Right atrium auricular region (tissue), 2 donors: ENCODE measurements around the gene TPO. TPM values are rescaled to one million over a fixed set of nuclear protein-coding genes. Genes with fewer than 3 reads are reported as not detected.

ENCODE experiments used
- DNase-seq: peaks from one replicate; pipeline ENCODE4 v3.0.0-alpha.2; 2019; ENCODE audit warnings: low spot score
- H3K27ac ChIP-seq, 2 donors: fragments of 200-600 bp; sonication (generic); 1 replicate in 1 of 2; 2 replicates in 1 of 2; pipeline ENCODE4 v1.5.1; 2016 to 2019
- H3K27me3 ChIP-seq, 2 donors: fragments of 200-600 bp; sonication (generic); one replicate each; pipeline versions ENCODE4 v1.5.1 to v1.6.0; 2017 to 2019
- H3K36me3 ChIP-seq: fragments of 200-600 bp; sonication (generic); one replicate; pipeline ENCODE4 v1.5.1; 2016
- H3K4me1 ChIP-seq, 2 donors: fragments of 200-600 bp; sonication (generic); one replicate each; pipeline versions ENCODE4 v1.5.1 to v1.6.0; 2017 to 2019
- H3K4me3 ChIP-seq, 2 donors: fragments of 200-600 bp; sonication (generic); 1 replicate in 1 of 2; 2 replicates in 1 of 2; pipeline ENCODE4 v1.5.1; 2017 to 2019; ENCODE audit warnings: mild to moderate bottlenecking in 1 of 2, moderate library complexity in 1 of 2
- H3K9me3 ChIP-seq, 2 donors: fragments of 200-600 bp; sonication (generic); one replicate each; pipeline ENCODE4 v1.5.1; 2019
- CTCF ChIP-seq, 2 donors: fragments of 200-600 bp; sonication (generic); IDR thresholded peaks; one replicate each; pipeline ENCODE4 v1.5.1; 2019; ENCODE audit warnings: antibody characterized with exemption in 2 of 2
- total RNA-seq, 2 donors: library from RNA; depleted of rRNA; stranded (reverse); fragments of >200 nt; gene quantifications; one replicate each; pipeline ENCODE4 v1.1.0, GENCODE V29; 2016

TPO gene
- total RNA-seq, 2 donors from 2014 or later, result 0.08 to 2.7 TPM

GRCh38 chr2:1371082-1371481 is 42.2 kb upstream of the TPO start:
- no peaks in the 10 kb centered on the region for H3K36me3 ChIP-seq
- H3K27me3 ChIP-seq, result no peaks in the 10 kb centered on the region
- DNase-seq, result no peak
- no peaks in the 10 kb centered on the region for H3K9me3 ChIP-seq
- H3K4me3 ChIP-seq, result no peak overlapping the region
- no peak for TF ChIP-seq CTCF (IDR thresholded peaks at IDR 0.05)
- no peak overlapping the region for H3K27ac ChIP-seq
- H3K4me1 ChIP-seq, result no peaks in the 10 kb centered on the region

DNA sequence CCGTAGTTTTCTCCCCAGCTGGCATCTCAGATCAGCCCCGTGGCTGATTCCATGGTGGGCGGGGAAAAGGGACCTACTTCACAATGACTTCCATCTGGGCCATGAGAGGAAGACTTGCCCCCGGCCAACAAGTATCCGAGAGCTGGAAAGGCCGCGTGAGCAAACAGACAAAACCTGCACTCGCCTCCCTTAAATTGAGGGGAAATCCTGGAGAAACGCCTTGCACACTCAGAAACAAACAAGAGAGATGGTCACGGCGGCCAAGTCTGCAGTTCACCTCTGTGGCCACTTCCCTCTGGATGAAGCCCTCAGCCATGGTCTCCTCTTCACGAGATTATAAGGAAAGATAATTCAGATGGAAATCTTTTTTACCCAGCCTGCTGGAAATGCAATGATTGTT is 39.4 kb upstream of the TPO start:
- H3K27me3 ChIP-seq, result no peaks in the 10 kb centered on the region
- H3K27ac ChIP-seq, result peak overlapping the region; percentile 39 to 57
- H3K4me1 ChIP-seq, result no peaks in the 10 kb centered on the region
- peak overlapping the region; percentile 30 to 41 for H3K4me3 ChIP-seq
- no peaks in the 10 kb centered on the region for H3K9me3 ChIP-seq
- H3K36me3 ChIP-seq, result no peaks in the 10 kb centered on the region
- DNase-seq, result no peak
- TF ChIP-seq CTCF (IDR thresholded peaks at IDR 0.05), result no peak

GRCh38 chr2:1374287-1374686 is 39.0 kb upstream of the TPO start:
- no peak for DNase-seq
- peak overlapping the region; percentile 30 to 41 for H3K4me3 ChIP-seq
- no peaks in the 10 kb centered on the region for H3K4me1 ChIP-seq
- H3K27ac ChIP-seq, result peak overlapping the region; percentile 39 to 57
- no peaks in the 10 kb centered on the region for H3K27me3 ChIP-seq
- TF ChIP-seq CTCF (IDR thresholded peaks at IDR 0.05), result no peak
- no peaks in the 10 kb centered on the region for H3K36me3 ChIP-seq
- H3K9me3 ChIP-seq, result no peaks in the 10 kb centered on the region

DNA sequence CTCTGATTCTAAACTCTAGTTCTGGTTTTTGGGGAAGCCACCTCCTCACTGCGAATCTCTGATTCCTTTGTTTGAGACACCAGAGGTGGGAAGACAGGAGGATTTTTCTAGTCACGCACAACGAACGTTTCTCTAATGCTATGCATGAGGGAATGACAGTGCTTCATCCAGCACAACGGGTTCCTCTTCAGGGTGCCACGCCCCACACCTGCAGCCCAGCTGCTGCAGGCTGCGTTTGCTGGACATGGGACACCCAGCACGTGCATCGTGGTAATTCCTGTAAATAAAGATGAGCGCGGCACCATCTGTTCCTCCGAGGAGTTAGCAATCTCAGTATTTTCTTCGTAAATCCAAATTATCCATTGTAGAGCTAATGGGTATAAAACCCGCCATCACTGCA is 37.5 kb upstream of the TPO start:
- Histone ChIP-seq H3K36me3 (no peaks in the 10 kb centered on the region), H3K27ac (peak overlapping the region; percentile 5 to 57), H3K9me3 (no peaks in the 10 kb centered on the region), H3K4me3 (peak overlapping the region; percentile 32 to 41), H3K27me3 (no peaks in the 10 kb centered on the region), H3K4me1 (no peaks in the 10 kb centered on the region)
- TF ChIP-seq CTCF (IDR thresholded peaks at IDR 0.05), result no peak
- DNase-seq, result no peak

GRCh38 chr2:1377473-1377872 is 35.8 kb upstream of the TPO start:
- Histone ChIP-seq H3K27me3 (no peaks in the 10 kb centered on the region), H3K36me3 (no peaks in the 10 kb centered on the region), H3K4me3 (peak overlapping the region; percentile 6 to 13), H3K4me1 (no peaks in the 10 kb centered on the region), H3K9me3 (no peaks in the 10 kb centered on the region), H3K27ac (no peak overlapping the region)
- no peak for TF ChIP-seq CTCF (IDR thresholded peaks at IDR 0.05)
- no peak for DNase-seq

DNA sequence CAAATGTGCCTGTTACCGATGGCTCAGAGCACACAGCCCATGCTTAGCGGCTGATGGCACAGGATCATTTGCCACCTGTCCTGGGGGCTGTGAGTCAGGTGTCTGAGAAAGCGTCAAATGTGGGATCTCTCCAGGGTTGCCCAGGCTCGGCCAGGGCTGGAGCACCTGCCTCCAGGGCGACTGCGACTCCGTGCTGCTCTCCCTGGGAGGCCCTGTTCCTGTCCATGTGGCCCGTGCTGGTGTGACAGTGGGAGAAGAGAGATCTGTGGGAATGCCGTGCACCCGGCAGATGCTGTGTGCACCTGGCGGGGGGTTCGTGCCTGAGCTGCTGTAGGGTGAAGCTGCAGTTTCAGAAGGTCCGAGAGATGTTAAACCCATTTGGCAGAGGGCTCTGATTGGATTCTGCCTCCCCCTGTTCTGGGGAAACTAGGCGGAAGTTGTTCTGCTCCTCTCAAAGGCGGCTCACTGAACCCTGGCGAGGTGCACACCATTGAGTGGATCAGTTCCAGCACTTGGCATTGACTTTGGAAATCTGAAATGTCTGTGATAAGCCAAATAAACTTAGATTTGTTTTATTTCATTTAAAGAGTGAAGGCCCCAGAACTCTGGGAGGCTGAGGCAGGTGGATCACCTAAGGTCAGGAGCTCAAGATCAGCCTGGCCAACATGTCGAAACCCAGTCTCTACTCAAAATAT is 34.7 kb upstream of the TPO start:
- Histone ChIP-seq H3K9me3 (no peaks in the 10 kb centered on the region), H3K4me1 (no peaks in the 10 kb centered on the region), H3K36me3 (no peaks in the 10 kb centered on the region), H3K4me3 (no peak overlapping the region), H3K27me3 (no peaks in the 10 kb centered on the region), H3K27ac (no peak overlapping the region)
- no peak for TF ChIP-seq CTCF (IDR thresholded peaks at IDR 0.05)
- no peak for DNase-seq
